ENCODE data around the gene GDPGP1.
A peak's percentile ranks its signal among the peaks of the same experiment; 100 is the strongest.
"Not testable (repeated sequence)": the region's sequence is repeated elsewhere in the genome, so short reads cannot be mapped to it uniquely, and the experiment has no call there.

The GDPGP1 gene

GRCh38 chr15:90261811-90262210 is 27.8 kb downstream of the GDPGP1 start:
- DNase-seq (ENCODE audit: low read depth): no peak

- DNase-seq (ENCODE audit: low read depth): no peak
Measured at GRCh38 chr15:90262426-90262825, 28.4 kb downstream of the GDPGP1 start.

GRCh38 chr15:90264671-90265070 is 30.7 kb downstream of the GDPGP1 start:
- DNase-seq (ENCODE audit: low read depth): no peak

GRCh38 chr15:90265271-90266060 is 31.5 kb downstream of the GDPGP1 start, which contains the start of gene NGRN:
NGRN (plus strand) TSS chr15:90265672; CDS start chr15:90265713, 41 bp downstream.
- DNase-seq (ENCODE audit: low read depth): peak; percentile 84

GRCh38 chr15:90266061-90266431 is 32.0 kb downstream of the GDPGP1 start:
- DNase-seq (ENCODE audit: low read depth): no peak

GRCh38 chr15:90266485-90266884 is 32.5 kb downstream of the GDPGP1 start:
- no peak for DNase-seq (ENCODE audit: low read depth)

GRCh38 chr15:90268415-90268814 is 34.4 kb downstream of the GDPGP1 start:
- no peak for DNase-seq (ENCODE audit: low read depth)

GRCh38 chr15:90270502-90271150 is 36.6 kb downstream of the GDPGP1 start:
- DNase-seq (ENCODE audit: low read depth): no peak

- no peak for DNase-seq (ENCODE audit: low read depth)
Measured at GRCh38 chr15:90271459-90272166, 37.6 kb downstream of the GDPGP1 start.

- DNase-seq (ENCODE audit: low read depth): not testable (repeated sequence)
Measured at GRCh38 chr15:90278467-90278866, 44.5 kb downstream of the GDPGP1 start.

- not testable (repeated sequence) for DNase-seq (ENCODE audit: low read depth)
Measured at GRCh38 chr15:90280743-90281142, 46.7 kb downstream of the GDPGP1 start.

GRCh38 chr15:90281637-90282036 is 47.6 kb downstream of the GDPGP1 start:
- not testable (repeated sequence) for DNase-seq (ENCODE audit: low read depth)

GRCh38 chr15:90286678-90287077 is 52.7 kb downstream of the GDPGP1 start:
- DNase-seq (ENCODE audit: low read depth): no peak

GRCh38 chr15:90287101-90287500 is 53.1 kb downstream of the GDPGP1 start:
- DNase-seq (ENCODE audit: low read depth): no peak

GRCh38 chr15:90287946-90288345 is 53.9 kb downstream of the GDPGP1 start:
- DNase-seq (ENCODE audit: low read depth): no peak

- no peak for DNase-seq (ENCODE audit: low read depth)
Measured at GRCh38 chr15:90291679-90292356, 57.8 kb downstream of the GDPGP1 start.

GRCh38 chr15:90293040-90293810 is 59.2 kb downstream of the GDPGP1 start:
- DNase-seq (ENCODE audit: low read depth): peak; percentile 49

GRCh38 chr15:90294159-90294558 is 60.1 kb downstream of the GDPGP1 start:
- DNase-seq (ENCODE audit: low read depth): no peak

- no peak for DNase-seq (ENCODE audit: low read depth)
Measured at GRCh38 chr15:90294601-90295269, 60.7 kb downstream of the GDPGP1 start.

- no peak for DNase-seq (ENCODE audit: low read depth)
Measured at GRCh38 chr15:90295270-90295648, 61.2 kb downstream of the GDPGP1 start.

Measured in stimulated activated CD8-positive, alpha-beta memory T cell treated with anti-CD3 and anti-CD28 coated beads, Interleukin-7, amount 100 ng/mL, for 24 hours (primary cell).